Measurements from ENCODE around the gene CNGA3. TPM values are rescaled to one million over a fixed set of nuclear protein-coding genes. Genes with fewer than 3 reads are reported as not detected.

CNGA3 gene
- total RNA-seq, 4 donors from 2014 or later: 0.25 to 0.47 TPM; not detected in 2

DNA sequence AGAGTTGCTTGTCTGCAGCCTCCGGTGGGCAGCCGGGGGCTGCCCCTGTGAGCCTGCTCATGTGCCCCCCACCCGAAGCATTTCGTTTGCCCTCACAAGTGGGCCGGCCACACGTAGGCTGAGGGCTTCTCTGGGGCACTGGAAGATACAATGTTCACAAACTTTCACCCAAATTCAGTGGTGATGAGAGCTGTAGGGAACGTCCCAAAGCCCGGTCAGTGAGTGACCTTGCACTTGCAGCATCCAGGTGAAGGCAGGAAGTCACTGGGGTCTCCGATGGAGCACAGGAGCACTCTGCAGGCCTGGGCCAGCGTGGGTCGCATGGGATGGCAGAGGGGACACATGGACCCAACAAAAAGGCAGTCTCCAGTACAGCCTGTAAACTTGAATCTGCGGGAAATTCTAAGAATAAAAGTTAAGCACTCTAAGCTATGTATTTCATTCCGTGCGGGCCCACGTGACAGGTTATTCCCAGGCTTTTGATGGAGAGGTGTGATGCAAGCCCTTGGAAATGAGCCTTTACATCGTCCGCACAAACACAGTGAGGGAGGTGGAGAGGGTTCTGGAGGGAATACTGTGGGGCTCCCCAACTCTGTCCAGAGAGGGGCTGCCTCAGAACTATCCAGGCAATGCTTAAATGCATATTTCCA is 42.5 kb downstream of the CNGA3 start:
- no peak for DNase-seq (ENCODE audit: low spot score)
- no peak for ATAC-seq (ENCODE audit: low FRiP score)
- TF ChIP-seq, protein P1, sequence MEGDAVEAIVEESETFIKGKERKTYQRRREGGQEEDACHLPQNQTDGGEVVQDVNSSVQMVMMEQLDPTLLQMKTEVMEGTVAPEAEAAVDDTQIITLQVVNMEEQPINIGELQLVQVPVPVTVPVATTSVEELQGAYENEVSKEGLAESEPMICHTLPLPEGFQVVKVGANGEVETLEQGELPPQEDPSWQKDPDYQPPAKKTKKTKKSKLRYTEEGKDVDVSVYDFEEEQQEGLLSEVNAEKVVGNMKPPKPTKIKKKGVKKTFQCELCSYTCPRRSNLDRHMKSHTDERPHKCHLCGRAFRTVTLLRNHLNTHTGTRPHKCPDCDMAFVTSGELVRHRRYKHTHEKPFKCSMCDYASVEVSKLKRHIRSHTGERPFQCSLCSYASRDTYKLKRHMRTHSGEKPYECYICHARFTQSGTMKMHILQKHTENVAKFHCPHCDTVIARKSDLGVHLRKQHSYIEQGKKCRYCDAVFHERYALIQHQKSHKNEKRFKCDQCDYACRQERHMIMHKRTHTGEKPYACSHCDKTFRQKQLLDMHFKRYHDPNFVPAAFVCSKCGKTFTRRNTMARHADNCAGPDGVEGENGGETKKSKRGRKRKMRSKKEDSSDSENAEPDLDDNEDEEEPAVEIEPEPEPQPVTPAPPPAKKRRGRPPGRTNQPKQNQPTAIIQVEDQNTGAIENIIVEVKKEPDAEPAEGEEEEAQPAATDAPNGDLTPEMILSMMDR (IDR thresholded peaks at IDR 0.05): no peak

DNA sequence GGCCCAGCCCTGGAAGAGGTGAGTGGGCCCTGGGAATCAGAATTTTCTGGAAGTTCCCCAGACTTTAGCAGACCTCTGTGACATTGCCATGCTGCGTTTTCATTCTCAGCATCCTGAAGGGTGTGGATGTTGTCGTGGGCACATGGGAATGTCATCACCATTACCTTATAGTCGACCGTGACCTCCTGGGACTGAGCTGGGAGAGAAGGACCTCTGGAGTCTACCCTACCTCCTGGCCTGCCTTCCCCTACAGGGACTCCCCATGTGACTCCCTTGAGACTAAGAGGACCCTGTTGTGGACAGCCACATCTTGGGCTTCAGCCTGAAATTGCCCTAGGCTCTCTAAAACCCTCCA is 43.0 kb downstream of the CNGA3 start:
- ATAC-seq (ENCODE audit: low FRiP score) (no peak), DNase-seq (ENCODE audit: low spot score) (no peak)
- TF ChIP-seq, protein P1 (IDR thresholded peaks at IDR 0.05): no peak

DNA sequence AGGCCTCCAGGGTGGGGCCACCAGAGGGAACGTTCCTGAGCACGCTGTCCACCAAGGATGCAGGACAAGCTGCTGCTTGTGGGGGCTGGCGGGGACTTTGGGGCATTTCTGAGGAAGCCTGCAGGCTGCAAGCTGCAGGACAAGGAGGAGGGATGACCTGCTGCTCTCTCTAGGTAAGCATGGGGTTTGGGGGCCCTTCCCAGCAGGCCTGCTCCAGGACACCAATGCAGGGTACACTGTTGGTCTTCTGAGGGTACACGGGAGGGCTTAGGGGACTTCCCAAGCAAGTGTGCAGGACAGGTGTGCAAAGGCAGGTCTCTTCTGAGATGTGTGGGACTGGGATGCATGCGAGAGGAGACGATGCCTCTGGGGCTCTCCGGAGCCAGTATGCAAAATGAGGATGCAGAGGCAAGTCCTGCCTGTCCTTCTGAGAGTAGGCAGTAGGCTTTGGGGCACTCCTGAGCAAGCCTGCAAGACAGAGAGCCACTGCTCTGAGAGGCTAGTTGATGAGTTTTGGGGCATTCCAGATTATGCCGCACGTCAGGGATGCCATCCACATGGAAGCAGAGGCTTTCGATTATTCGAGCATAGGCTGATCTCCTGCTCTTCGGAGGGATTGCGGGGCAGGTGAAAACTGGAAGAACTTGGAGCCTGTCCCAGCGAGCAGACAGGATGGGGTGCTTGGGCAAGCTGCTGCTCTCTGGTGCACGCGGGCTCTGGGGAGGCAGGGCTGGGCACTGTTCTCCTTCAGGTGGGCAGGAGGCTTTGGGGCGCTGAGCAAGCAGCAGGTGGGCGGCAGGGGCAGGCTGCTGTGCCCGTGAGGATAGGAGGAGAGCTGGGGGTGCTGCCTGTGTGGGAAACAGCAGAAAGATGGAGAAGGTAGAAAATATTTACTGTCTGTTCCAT is 44.6 kb downstream of the CNGA3 start:
- ATAC-seq (ENCODE audit: low FRiP score): no peak
- DNase-seq (ENCODE audit: low spot score): no peak

DNA sequence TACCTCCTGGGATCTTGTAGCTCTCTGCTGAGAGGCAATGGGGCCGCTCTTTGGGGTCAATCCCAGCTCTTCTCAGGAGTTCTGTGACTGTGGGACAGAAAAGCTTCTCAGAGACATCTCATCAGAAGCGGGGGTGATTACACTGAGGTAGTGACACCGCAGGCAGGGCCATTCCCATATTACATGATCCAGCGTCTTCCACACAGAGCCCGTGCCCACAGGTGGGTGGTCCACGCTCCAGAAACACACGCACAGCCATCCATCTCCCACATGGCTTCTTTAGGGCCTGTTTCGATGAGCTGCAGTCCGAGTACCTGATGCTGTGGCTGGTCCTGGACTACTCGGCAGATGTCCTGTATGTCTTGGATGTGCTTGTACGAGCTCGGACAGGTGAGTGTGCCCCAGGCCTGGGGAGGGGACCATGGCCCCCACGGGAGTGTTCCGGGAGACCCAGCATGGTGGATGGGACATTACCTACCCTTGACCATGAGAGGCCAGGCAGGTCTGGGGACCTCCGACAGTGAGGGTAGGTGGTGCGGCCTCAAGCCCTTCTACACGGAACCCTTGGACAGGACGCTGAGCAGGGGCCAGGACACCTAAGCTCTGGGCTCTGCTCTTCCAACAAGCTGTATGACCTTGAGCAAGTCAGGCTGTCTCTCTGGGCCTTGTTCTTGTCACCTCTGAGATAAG is 45.5 kb downstream of the CNGA3 start:
- ATAC-seq (ENCODE audit: low FRiP score) (no peak), DNase-seq (ENCODE audit: low spot score) (no peak)
- TF ChIP-seq, protein P1 (IDR thresholded peaks at IDR 0.05): no peak

More for the DNA sequence above, 44.6 kb downstream of the CNGA3 start:
- TF ChIP-seq, protein P1 (IDR thresholded peaks at IDR 0.05): no peak

DNA sequence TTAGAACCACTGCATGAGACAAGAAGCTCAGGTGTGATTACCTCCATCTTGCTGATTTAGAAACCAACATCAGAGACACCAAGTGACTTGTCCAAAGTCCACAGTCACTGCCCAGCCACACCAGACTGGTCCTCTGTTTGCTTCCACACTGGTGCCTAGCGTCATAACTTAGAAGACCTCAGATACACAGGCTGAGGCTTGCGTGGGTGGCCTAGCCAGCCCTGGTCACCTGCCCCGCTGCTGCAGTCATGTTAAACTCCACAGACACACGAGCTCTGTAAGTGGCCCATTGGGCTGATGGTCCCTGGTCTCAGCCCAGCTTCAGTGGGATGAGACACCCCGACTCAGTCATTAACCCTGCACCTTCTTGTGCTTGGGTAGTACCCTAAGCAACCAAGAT is 47.1 kb downstream of the CNGA3 start:
- TF ChIP-seq, protein P1 (IDR thresholded peaks at IDR 0.05): no peak
- DNase-seq (ENCODE audit: low spot score) (no peak), ATAC-seq (ENCODE audit: low FRiP score) (no peak)

DNA sequence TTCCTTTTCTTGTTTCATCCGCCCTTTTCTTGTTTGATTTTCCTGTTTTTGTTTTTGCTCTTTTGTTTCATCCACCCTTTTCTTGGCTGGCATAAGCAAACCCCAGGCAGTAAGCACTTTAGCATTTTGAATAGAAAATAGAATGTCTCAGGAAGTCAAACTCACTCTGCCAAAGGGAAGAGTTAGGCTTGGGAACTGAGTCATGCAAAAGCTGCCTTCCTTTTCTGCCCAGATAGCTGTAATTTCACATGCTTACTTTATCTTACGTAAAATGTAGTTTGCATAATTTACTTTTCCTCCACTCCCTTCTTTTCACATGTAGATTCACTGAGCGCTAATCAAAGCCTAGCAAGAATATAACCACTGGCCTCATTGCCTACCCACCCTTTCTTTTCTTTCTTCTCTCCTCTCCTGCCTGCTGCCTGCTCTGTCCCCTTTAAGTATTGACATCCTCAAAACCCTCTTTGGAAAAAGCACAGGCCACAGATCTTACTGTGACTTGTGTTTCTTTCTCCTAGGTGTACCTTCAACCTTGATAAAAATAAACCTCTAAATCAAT is 48.4 kb downstream of the CNGA3 start:
- DNase-seq (ENCODE audit: low spot score) (no peak), ATAC-seq (ENCODE audit: low FRiP score) (no peak)
- TF ChIP-seq, protein P1 (IDR thresholded peaks at IDR 0.05): no peak
